HG03060 (cell line): ENCODE data around the gene MOB3A.

Source experiments
- ATAC-seq: cut with Tn5 transposase; IDR thresholded peaks from one replicate; pipeline ENCODE4 v1.9.1; 2021; ENCODE audit warnings: low read depth, moderate number of reproducible peaks; ENCODE audit not compliant: unreplicated experiment

The MOB3A gene

DNA sequence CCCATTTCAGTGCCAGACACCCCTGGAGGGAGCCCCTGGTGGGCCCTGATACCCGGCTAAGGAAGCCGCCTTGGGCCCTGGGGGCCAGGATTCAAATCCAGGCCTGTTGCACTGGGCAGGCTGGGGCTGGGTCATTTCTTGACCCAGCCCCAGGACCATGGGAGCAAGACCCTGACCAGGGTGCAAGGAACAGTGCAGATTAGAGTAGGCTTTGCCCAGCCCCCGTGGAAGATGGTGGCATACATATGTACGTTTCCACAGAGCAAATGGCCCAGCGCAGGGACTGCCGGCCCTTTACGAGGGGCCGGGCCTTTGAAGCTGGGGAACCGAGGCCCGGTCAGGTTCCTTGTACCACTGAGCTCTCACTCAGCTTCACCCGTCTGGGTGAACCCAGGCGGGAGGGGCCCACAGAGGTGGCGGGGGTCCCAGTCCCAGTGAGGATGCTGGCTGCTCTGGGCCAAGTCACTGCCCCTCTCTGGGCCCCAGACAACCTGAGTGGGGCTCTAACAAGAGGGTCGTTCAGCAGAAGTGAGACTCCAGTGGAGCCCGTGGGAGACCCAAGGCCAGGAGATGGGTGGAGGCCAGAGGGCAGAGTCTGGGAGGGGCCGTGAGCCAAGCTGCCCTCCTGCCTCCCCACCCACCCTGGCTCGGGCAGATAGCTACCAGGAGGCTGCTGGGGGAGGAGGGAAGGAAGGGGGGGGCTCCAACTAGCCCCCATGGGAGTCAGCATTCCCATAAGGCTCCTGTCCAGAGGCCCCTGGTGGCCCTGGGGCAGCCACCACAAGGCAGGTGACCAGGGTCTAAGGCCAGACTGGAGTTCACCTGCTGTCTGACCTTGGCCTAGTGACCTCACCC lies 47.8 kb downstream of the MOB3A start:
- no peak for ATAC-seq

DNA sequence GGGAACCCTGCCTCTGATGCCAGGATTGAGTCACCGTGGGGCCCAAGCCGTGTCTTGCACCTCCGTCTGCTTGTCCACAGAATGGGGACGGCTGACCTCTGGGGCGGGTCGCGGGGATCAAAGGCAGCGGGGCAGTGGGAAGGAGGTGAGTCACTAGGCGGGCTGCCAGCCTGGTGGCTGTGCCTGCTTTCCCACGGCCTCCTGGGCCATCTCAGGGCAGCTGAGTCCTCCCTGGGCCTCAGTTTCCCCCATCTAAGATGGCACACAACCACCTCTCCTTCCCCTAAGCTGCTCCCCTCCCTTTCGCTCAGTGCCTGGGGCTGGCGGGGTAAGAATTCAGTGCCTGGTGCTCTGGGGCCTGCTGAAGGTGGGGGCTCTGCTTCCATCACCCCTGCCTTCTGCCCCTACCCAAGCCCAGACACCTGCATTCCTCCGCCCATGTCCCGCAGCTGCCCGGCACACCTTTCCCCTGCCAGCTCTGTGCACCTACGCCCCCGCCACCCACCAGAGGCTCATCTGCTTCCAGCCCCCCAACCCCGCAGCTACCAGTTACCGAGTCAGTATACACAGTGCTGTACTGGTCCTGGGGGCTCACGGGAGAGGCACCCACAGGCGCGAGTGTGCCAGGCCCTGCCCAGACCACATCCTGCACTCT lies 48.5 kb downstream of the MOB3A start:
- no peak for ATAC-seq

DNA sequence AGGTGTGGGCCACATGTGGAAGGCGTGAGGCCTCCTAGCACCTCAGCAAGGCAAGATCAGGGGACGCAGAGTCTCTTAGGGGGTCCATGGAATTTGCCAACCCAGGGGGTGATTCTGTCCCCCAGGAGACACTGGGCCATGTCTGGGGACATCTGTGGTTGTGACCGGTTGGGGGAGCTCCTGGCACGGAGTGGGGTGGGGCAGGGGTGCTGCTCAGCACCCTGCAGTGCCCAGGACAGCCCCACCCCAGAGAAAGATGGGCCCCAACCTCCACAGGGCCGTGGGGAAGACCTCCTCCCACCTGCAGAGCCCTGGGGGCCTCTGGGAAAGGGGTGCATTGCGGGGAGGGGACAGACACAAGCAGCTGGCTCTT lies 49.1 kb downstream of the MOB3A start:
- no peak for ATAC-seq

DNA sequence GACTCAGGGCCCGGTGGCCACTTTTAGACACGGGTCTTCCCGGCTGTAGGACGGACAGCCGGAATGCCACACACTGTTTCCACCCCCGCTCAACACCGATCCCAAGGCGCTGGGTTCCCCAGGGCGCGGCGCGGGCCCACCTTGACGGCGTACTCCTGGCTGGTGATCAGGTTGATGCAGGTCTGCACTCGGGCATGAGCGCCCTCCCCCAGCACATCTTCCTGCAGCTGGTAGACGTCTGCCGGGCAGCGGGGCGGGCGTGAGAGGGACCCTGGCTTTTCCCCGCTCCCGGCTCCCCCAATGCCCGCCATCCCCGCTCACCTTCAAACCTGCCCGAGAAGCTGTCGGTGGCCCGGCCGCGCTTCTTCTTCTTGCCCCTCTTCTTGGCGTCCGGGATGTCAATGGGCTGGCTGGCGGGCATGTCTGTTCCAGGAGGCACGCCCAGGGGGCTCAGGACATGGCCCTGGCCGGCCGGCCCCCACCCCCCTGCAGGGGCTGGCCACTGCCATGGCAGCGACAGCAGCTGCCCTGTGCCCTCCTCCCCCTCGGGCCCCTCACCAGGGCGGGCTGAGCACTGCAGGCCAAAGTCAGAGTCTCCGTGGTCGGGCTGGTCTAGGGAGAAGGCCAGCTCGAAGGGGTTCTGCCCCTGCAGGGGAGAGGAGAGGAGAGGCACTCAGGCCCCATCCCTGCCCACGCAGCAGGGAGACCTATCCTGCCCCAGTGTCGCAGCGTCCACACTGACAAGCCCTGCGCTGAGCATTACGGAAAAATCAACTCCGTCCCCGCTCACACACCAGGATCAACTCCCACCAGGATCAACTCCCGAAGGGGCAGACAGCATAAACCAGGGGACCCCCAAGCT lies 49.8 kb downstream of the MOB3A start:
- ATAC-seq, result no peak

DNA sequence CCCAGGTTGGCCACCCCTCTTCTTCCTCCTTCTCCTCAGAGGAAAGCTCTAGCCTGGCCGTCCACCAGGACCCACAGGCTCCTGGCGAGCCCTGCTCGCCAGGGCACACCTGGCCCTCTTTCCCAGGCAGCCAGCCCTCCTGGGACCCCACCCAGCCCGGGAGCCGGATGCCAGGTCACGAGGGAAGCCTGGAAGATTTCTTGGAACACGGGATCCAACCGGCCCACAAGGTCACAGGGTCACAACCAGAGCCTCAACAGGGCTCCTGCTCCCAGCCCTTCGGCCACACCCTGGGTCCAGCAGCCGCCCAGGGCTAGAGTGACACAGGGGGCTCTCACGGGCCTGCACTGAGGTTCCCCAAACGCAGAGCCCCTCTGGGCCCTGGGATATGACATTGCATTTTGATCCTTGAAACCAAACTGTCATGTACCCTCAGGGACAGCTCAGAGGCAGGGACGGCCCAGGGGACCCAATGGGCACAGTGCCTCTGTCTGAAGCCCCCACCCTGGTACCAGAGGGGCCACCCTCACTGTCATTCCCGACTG lies 50.6 kb downstream of the MOB3A start:
- ATAC-seq, result no peak

DNA sequence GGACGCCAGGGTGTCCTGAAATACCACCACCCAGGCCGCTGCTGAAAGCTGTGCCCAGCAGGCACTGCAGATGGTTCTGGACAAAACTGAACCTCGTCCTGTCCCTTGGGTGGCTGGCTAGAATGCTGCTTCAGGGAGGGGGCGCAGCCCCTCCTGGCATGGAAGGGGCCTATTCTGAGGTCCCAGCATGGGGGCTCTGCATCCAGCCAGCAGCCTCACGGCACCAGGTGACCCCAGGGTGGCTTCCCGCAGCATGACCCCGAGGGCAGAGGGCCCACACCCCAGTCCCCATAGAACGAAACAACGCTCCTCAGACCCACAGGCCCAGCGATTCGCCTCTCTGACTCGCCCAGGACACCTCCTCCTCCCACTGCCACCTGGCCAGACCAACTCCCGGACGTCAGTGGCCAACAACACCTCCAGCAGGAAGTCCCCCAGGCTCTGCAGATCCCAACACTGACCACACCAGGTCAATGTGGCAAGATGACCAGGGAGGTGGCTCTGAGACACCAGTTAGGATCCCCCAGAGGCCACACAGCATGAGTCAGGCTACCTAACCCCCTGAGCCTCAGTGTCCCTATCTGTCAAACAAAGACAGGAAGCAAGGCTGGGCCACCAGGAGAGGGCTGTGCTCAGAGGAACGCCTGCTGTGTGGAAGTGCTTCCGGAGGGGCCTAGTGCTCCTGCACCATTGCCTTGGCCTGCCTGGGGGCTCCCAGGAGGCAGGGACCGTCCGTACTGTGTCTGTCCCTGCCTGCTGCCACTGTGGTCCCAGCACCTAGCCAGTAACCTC lies 51.2 kb downstream of the MOB3A start:
- ATAC-seq, result no peak

DNA sequence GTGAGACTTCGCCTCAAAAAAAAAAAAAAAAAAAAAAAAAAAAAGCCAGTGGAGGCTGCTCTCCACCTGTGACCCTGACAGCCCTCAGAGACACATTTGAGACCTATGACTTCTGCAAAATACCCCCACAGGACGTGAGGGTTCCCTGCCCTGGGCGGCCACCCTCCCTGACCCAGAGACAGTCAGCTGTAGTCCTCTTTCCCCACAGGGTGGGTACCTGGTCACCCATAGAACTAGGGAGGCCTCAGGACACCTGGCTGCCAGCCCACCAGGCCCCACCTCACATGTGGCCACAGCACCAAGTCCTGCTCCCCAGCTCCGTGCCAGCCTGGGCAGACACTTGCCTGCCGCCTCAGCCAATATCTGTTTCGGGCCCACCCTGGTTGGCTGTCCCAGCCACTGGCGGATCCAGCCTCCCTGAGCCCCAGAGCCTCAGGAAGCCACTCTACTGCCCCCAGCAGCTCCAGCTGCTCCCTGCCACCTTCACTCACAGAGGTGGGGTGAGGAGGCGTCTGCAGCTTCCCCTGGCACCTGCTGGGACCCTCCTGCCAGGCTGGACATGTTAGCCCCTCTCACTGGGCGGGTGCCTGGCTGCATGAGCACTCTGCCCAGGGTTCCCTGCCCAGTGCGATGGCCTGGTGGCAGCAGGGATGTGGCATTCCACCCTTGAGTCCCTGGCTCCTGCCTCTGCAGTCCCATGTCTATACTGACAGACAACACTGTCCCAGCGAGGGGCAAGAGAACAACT lies 52.0 kb downstream of the MOB3A start:
- no peak for ATAC-seq

DNA sequence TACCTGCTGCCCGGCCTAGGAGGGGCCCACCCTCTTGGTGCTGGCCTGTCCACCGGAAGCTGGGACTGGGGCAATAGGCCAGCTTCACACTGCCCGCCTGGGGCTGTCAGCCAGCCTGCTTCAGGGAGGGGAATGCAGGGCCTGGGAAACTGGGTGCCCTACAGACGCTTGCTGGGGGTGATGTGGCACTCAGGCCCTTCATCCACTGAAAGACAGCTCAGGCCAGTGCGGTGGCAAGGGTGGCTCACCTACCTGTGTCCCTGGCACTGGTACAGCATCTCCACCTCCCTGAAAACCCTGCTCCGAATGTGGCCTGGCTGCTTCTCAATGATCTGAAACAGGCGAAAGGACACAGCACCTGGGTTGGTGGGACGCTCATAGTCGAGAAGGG lies 52.9 kb downstream of the MOB3A start:
- no peak for ATAC-seq

DNA sequence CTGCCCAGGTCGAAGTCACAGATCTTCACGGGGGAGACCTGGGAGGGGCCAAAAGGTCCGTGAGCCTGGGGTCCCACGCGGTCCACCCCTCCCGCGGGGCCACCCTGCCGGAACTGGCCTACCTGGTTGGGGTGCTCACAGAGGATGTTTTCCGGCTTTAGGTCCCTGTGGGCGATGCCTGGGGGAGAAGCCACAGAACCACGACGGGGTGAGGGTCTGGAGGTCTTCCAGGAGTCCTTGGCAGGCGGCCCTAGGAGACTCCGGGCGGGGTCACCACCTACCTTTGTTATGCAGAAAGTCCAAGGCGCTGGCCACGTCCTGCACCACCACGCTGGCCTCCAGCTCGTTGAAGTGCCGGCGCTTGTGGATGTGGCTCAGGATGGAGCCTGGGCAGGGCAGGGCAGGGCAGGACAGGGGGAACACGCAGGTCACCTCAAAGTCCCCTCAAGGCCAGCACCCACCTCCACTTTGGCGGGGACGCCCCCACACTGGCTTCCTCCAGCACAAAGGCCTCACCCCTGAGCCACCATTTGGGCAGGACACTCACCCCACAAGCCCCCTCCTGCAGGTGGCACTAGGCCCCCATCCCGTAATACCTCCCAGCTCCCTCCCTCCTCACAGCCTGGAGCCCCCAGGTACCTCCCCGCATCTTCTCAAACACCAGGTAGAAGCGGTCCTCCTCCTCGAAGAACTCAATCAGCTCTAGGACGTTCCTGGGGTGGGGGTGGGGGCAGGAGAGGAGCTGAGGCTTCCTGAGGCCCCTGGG lies 53.5 kb downstream of the MOB3A start:
- ATAC-seq, result no peak

DNA sequence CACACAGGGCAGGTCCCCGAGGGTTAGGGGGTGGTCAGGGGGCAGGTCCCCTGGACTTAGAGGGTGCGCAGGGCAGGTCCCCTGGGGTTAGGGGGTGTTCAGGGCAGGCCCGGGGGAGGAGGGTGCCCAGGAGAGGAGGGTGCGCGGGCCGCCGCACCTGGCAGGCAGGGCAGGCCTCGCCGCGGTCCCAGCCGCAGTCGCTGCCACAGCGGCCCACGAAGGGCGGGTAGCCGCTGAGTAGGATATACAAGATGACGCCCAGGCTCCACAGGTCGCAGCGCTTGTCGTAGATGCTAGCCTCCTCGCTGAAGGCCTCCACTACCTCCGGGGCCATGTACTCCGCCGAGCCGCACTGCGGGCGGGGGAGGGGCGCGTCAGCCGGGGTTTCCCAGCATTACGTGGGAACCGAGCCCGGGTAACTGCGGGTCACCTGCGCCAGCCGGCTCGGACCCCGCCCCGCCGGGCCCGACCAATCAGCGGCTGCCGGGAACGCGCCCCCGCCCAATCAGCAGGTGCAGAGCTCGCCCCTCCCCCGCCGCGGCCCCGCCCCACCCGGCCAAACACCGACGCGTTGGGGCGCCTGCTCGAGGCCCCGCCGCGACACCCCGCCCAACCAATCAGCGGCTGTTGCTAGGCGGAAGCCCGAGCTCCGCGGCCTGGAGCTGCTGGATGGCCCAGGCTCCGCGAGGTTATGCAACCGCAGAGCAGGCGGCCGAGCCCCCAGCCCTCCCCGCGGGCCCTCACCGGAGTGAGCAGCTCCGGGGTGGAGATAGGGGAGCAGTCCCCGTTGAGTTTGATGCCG lies 54.2 kb downstream of the MOB3A start:
- peak; percentile 31 for ATAC-seq

DNA sequence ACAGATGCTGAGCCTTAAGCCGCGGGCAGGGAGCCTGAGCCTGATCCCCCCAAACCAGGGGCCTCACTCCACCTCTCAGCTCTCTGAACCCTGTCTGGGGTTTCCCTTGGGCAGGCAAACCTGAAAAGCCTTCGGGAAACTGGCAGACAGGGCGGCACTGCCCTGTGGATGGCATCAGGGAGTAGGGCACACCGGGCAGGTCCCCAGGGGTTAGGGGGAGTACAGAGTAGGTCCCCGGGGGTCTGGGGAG lies 54.8 kb downstream of the MOB3A start:
- no peak for ATAC-seq

DNA sequence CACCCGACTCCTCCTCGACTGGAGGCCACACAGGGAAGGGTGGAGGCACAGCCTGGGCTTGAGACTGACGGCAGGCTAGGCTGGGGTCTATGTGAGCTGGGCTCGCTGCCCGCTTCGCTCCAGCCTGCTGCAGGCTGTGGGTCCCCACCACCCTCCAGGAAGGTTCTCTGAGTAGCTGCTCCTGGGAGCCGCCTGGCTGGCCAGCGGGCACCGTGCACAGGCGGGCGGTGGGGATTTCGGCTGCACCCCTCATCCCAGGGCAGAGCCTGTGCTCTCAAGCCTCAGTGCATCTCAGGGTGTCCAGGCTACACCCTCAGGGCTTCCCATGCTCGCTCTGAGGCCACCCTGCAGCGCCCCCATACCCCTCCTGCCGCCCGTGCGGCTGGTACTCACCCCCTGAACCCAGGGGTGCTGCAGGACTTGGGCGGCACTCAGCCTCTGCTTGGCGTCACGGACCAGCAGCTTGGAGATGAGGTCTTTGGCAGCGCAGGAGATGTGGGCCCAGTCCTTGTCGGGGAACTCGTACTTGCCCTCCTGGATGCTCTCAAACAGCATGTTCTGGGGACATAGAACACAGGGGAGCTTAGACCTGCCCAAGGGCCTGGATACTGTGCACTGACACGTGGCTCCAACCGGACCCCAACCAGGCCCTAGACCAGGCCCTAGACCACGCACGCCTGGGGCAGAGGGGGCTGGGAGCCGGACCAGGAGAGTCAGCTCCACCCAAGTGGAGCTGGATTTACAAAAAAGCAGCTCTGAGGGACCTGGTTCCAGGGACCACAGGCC lies 55.3 kb downstream of the MOB3A start:
- no peak for ATAC-seq

DNA sequence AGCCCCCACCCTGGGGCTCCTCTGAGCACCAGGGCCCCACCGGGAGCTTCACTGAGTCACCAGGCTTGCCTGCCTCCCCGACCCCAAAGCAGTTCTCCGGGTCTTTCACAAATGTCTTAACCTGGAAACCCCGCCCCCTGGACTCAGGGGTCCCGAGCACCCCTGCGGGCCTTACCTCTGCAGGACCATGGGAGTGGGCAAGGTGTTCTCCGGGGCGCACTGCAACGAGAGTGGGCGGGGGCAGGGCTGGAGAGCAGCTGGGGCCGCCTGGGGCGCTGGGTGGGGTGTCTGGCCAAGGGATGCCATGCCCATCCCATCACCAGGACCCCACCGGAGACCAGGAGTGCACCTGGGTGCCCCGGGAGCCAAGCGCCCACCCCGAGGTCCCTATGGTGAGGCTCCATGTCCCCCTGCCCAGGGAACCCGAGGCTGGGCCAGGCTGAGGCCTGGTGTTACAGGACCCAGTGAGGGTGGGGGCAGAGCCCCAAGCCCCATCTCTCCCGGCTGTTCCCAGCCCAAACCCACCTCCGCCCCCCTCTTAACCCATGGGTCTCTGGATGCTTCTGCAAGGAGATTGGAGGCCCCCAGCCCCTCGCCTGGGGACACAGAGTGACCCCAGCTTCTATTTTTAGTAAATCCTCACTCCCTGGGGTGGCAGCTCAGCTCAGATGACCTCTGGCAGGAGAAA lies 56.0 kb downstream of the MOB3A start:
- no peak for ATAC-seq

DNA sequence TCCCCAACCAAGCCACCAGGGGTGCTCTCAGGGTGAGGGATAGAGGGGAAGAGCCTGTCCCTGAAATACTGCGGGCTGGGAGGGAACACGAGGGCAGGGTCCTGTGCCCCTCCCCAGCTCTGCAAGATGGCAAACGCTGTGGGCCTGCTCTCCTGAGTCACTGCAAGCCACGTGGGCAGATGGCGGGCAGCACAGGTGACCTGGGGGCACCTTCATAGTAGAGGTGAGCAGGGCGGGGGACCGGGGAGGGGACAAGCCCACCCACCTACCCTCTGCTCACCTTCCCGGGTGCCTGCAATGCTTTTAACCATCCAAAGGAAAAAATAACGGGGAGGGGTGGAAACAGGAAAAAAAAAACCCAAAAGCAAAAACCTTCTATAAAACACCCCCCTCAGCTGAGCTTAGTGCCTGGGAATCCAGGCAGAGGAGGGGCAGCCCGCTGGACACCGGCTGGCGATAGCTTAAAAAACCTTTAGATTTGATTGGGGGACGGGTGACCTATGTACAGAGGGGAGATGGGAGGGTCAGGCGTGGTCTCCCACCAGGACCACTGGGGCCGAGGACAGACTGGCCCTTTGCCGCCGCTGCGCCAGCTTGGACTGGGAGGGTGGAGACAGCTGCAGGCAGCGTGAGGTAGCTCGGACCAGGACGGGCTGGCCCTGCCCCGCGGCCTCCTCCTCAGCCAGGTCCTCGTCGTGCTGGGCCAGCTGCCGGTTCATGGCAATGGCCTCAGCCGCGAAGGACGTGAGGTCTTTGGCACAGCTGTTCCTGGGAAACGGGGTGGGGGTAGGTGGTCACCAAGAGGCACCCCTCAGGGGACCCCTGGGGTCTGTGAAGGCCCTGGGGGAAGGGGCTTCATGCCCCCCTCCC lies 56.8 kb downstream of the MOB3A start:
- ATAC-seq, result no peak

DNA sequence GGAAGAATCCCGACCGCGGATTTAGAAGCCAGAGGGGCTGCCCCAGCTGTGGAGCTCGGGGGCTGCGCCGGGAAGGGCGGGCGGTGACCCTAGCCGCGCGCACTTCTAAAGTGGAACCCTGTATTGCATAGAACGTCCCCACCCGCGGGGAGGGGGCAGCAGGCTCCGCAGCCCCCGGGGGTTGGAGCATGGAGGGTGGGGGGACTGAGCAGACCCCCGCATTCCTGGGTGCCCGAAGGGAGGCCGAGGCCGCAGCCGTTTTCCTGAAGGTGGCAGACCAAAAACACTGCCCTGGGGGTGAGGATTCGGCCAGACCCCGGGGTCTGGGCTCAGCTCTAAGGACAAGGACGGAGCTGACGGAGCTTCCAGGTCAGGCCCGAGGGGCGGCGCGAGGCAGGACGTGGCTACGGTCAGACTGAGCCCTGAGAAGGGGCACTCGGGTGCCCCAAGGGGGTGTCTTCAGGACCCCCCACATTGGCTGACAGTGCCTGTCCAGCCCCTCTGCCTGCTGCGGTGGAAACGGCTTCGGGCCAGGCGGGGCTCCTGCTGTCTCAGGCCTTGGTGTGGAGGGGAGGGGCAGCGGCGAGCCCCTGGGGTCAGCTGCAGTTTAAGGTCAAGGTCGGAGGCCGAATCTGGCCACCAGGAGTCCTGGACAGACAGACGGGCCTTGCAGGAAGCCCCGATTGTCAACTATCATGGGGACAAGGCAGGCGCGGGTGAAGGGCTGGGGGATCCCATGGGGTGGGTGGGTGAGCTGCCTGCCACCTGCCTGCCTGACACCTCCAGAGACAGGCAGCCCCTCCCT lies 57.6 kb downstream of the MOB3A start:
- no peak for ATAC-seq
